IMR-90 (cell line): ENCODE measurements around the gene MPPED2. TPM values are rescaled to one million over a fixed set of nuclear protein-coding genes. Genes with fewer than 3 reads are reported as not detected.

Experiments used
- ATAC-seq: fragments of 200-7000 bp; cut with Tn5 transposase; 2 replicates; pipeline ENCODE4 v1.9.1; 2020; ENCODE audit warnings: low read depth, mild to moderate bottlenecking, moderate library complexity
- BruUV-seq: library from RNA; stranded (reverse); fragments of 400-500 nt; replicated peaks from 2 replicates; lab custom pipeline; 2021; lab: Mats Ljungman, UMichigan
- CTCF ChIA-PET: fragments of 300-600 bp; formaldehyde crosslinking; extraction: SDS; loops from one replicate; lab custom pipeline; 2021; ENCODE audit warnings: antibody characterized with exemption; lab: Yijun Ruan, JAX
- POLR2A ChIA-PET: fragments of 300-600 bp; sonication (Branson Sonifier 250); formaldehyde crosslinking; loops from one replicate; lab custom pipeline; 2022; ENCODE audit warnings: antibody characterized with exemption; ENCODE audit not compliant: unreplicated experiment; lab: Charles Lee
- DNase-seq: peaks from one replicate; pipeline ENCODE4 v3.0.0; 2013
- H2AFZ ChIP-seq: replicated peaks from 2 replicates; pipeline ENCODE3; 2013; ENCODE audit warnings: low read length, mild to moderate bottlenecking; ENCODE audit not compliant: poor library complexity
- H2AK5ac ChIP-seq: 2 replicates; pipeline ENCODE4 v1.6.1; 2013; ENCODE audit warnings: low read depth, low read length, inconsistent platforms
- H2AK9ac ChIP-seq: replicated peaks from 2 replicates; pipeline ENCODE3; 2013; ENCODE audit warnings: mild to moderate bottlenecking, low read depth, low read length, moderate library complexity; ENCODE audit not compliant: poor library complexity
- H2BK120ac ChIP-seq: 2 replicates; pipeline ENCODE4 v1.6.1; 2013; ENCODE audit warnings: low read depth, low read length, inconsistent platforms
- H2BK15ac ChIP-seq: 3 replicates; pipeline ENCODE4 v1.6.1; 2013; ENCODE audit warnings: low read depth, low read length, inconsistent platforms
- H2BK20ac ChIP-seq: 2 replicates; pipeline ENCODE4 v1.6.1; 2013; ENCODE audit warnings: low read depth, mild to moderate bottlenecking, inconsistent platforms, low read length, moderate library complexity
- H2BK5ac ChIP-seq: 2 replicates; pipeline ENCODE4 v1.6.1; 2013; ENCODE audit warnings: mild to moderate bottlenecking, low read depth, low read length, inconsistent platforms; ENCODE audit not compliant: poor library complexity, severe bottlenecking
- H3K14ac ChIP-seq: replicated peaks from 2 replicates; pipeline ENCODE4 v1.6.1; 2013; ENCODE audit warnings: low read depth, low read length, inconsistent platforms
- H3K18ac ChIP-seq: 2 replicates; pipeline ENCODE4 v1.6.1; 2013; ENCODE audit warnings: low read depth, low read length, control low read depth
- H3K23ac ChIP-seq: 2 replicates; pipeline ENCODE4 v1.6.1; 2013; ENCODE audit warnings: low read depth, low read length, inconsistent platforms
- H3K27ac ChIP-seq: 2 replicates; pipeline ENCODE4 v1.5.1; 2013; ENCODE audit warnings: mild to moderate bottlenecking, control low read depth, low read length; ENCODE audit not compliant: insufficient read depth
- H3K27me3 ChIP-seq: 2 replicates; pipeline ENCODE4 v1.6.1; 2013; ENCODE audit warnings: low read length; ENCODE audit not compliant: control insufficient read depth, insufficient read depth
- H3K36me3 ChIP-seq: 2 replicates; pipeline ENCODE4 v1.6.1; 2013; ENCODE audit warnings: low read length, mixed read lengths; ENCODE audit not compliant: control insufficient read depth, insufficient read depth
- H3K4ac ChIP-seq: 2 replicates; pipeline ENCODE4 v1.6.1; 2013; ENCODE audit warnings: low read depth, low read length, inconsistent platforms
- H3K4me1 ChIP-seq: 2 replicates; pipeline ENCODE4 v1.6.1; 2013; ENCODE audit warnings: low read length, mixed read lengths; ENCODE audit not compliant: control insufficient read depth, insufficient read depth
- H3K4me2 ChIP-seq: 2 replicates; pipeline ENCODE4 v1.6.1; 2013; ENCODE audit warnings: low read depth, mild to moderate bottlenecking, control low read depth, low read length, moderate library complexity
- H3K4me3 ChIP-seq: 2 replicates; pipeline ENCODE4 v1.5.1; 2013; ENCODE audit warnings: low read depth, mild to moderate bottlenecking, control low read depth, low read length, moderate library complexity; ENCODE audit not compliant: insufficient read depth
- H3K56ac ChIP-seq: 2 replicates; pipeline ENCODE4 v1.6.1; 2013; ENCODE audit warnings: low read length, inconsistent platforms; ENCODE audit not compliant: insufficient read depth; ENCODE audit errors: extremely low read depth
- H3K79me1 ChIP-seq, 2 experiments: 2 replicates each; pipeline ENCODE4 v1.6.1; 2013; ENCODE audit warnings: low read length in 2 of 2, inconsistent platforms in 1 of 2, low read depth in 1 of 2
- H3K9ac ChIP-seq: 2 replicates; pipeline ENCODE4 v1.6.1; 2013; ENCODE audit warnings: low read depth, low read length, control low read depth
- H3K9me1 ChIP-seq: 2 replicates; pipeline ENCODE4 v1.6.1; 2013; ENCODE audit warnings: low read length, inconsistent platforms; ENCODE audit not compliant: insufficient read depth
- H3K9me3 ChIP-seq: 2 replicates; pipeline ENCODE4 v1.6.1; 2013; ENCODE audit warnings: low read length; ENCODE audit not compliant: control insufficient read depth, insufficient read depth
- H4K20me1 ChIP-seq: 2 replicates; pipeline ENCODE4 v1.6.1; 2013; ENCODE audit warnings: low read length, inconsistent platforms; ENCODE audit not compliant: insufficient read depth
- H4K5ac ChIP-seq: 2 replicates; pipeline ENCODE4 v1.6.1; 2013; ENCODE audit warnings: mild to moderate bottlenecking, low read depth, low read length, control low read depth
- H4K8ac ChIP-seq, 2 experiments: 2 replicates each; pipeline ENCODE4 v1.6.1; 2013; ENCODE audit warnings: low read depth in 2 of 2, low read length in 2 of 2, control low read depth in 1 of 2, inconsistent platforms in 1 of 2
- H4K91ac ChIP-seq: 2 replicates; pipeline ENCODE4 v1.6.1; 2013; ENCODE audit warnings: low read depth, low read length, inconsistent platforms; ENCODE audit not compliant: insufficient read depth
- POLR2A ChIP-seq: IDR thresholded peaks from 2 replicates; pipeline ENCODE4 v1.6.1; 2012; ENCODE audit warnings: mild to moderate bottlenecking, low read depth, low read length
- USF2 ChIP-seq: fragments of 150-350 bp; IDR thresholded peaks from 2 replicates; pipeline ENCODE4 v1.6.1; 2017; ENCODE audit warnings: mild to moderate bottlenecking, antibody characterized with exemption, low read length, low read depth
- WGBS, 2 experiments: methylation state at CpG; one replicate each; pipeline versions ENCODE4 v1.1.5 to v1.1.7; 2013; ENCODE audit warnings: missing lambda C conversion rate in 2 of 2; ENCODE audit not compliant: insufficient read length in 1 of 2; ENCODE audit errors: extremely low coverage in 2 of 2; 5-methylcytosine and 5-hydroxymethylcytosine counted together
- dilution Hi-C: fragments of 300-500 bp; cut with HindIII; formaldehyde crosslinking; loops from one replicate; pipeline ENCODE4 v1.14.3; 2018; ENCODE audit warnings: low sequenced_read_pairs; ENCODE audit not compliant: unreplicated experiment
- in situ Hi-C: fragments of 300-500 bp; cut with MboI; formaldehyde crosslinking; loops from 3 replicates; pipeline ENCODE4 v1.14.3; 2019; ENCODE audit warnings: low sequenced_read_pairs, inconsistent platforms, mixed read lengths
- intact Hi-C: fragments of 100-400 bp; cut with micrococcal nuclease; formaldehyde crosslinking; loops from 2 replicates; pipeline ENCODE4 v1.10.0; 2022
- polyA plus RNA-seq, 3 experiments: library from polyadenylated mRNA; depleted of rRNA; stranded (reverse); fragments of >200 nt; gene quantifications; 2 replicates each; pipeline ENCODE4 v1.2.3, GENCODE V29; 2012; ENCODE audit warnings: low replicate concordance in 1 of 3
- total RNA-seq: library from RNA; depleted of rRNA; stranded (reverse); fragments of >200 nt; gene quantifications from 2 replicates; pipeline ENCODE4 v1.2.3, GENCODE V29; 2012

The MPPED2 gene
- total and polyA plus RNA-seq, 2 of the 4 experiments (the other 2 are of a cell fraction) = 0.10 TPM; not detected in 1

- Histone ChIP-seq H4K20me1 (no peaks in the 10 kb centered on the region), H3K4me3 (no peak overlapping the region), H2AK5ac (no peak overlapping the region), H3K23ac (no peak overlapping the region), H4K91ac (no peak overlapping the region), H3K18ac (no peak overlapping the region), H3K14ac (no peak overlapping the region), H3K9ac (no peak overlapping the region), H3K9me3 (no peaks in the 10 kb centered on the region), H3K4me2 (no peak overlapping the region), H3K9me1 (no peaks in the 10 kb centered on the region), H4K8ac (no peak overlapping the region), H3K36me3 (no peaks in the 10 kb centered on the region), H3K27me3 (no peaks in the 10 kb centered on the region), H2BK120ac (no peak overlapping the region), H2AK9ac (no peak overlapping the region), H3K4me1 (no peaks in the 10 kb centered on the region), H3K27ac (no peak overlapping the region), H4K5ac (no peak overlapping the region), H3K56ac (no peak overlapping the region), H3K4ac (no peak overlapping the region), H2BK20ac (no peak overlapping the region), H2AFZ (no peak overlapping the region), H2BK5ac (no peak overlapping the region), H3K79me1 (no peaks in the 10 kb centered on the region), H2BK15ac (no peak overlapping the region)
- CTCF ChIA-PET = no interaction called here
- TF ChIP-seq POLR2A (no peak), USF2 (no peak)
- intact Hi-C loops (no loop called here), dilution Hi-C loops (no loop called here), in situ Hi-C loops (no loop called here)
- no peak for ATAC-seq
- no CpG with 5 or more reads among the region's 4 CpGs for WGBS, 2 experiments
- no peak for DNase-seq
- no TSS peak for BruUV-seq
- POLR2A ChIA-PET = no interaction called here
Observed at GRCh38 chr11:30479899-30480298, 106.3 kb downstream of the MPPED2 start.
